ENCODE measurements around the gene B3GAT1. TPM values are rescaled to one million over a fixed set of nuclear protein-coding genes. Genes with fewer than 3 reads are reported as not detected.

B3GAT1 gene
- total RNA-seq, 2 donors from 2014 or later, result 0.09 to 0.23 TPM

GRCh38 chr11:134331354-134332188, 80.5 kb downstream of the B3GAT1 start, which contains the start of gene GLB1L2:
Gene GLB1L2, plus strand, starts transcription at chr11:134331988. Its CDS starts 74 bp downstream, at chr11:134332062.
- Mint-ChIP-seq H3K9me3 (no peaks in the 10 kb centered on the region), H3K36me3 (no peaks in the 10 kb centered on the region), H3K27ac (peak within 1 kb of the TSS in 1 of 2 donors; percentile 64)
- peak; percentile 95 to 96 for ATAC-seq
- DNase-seq (ENCODE audit: low spot score in 2 of 2), result peak; percentile 80 to 81

DNA sequence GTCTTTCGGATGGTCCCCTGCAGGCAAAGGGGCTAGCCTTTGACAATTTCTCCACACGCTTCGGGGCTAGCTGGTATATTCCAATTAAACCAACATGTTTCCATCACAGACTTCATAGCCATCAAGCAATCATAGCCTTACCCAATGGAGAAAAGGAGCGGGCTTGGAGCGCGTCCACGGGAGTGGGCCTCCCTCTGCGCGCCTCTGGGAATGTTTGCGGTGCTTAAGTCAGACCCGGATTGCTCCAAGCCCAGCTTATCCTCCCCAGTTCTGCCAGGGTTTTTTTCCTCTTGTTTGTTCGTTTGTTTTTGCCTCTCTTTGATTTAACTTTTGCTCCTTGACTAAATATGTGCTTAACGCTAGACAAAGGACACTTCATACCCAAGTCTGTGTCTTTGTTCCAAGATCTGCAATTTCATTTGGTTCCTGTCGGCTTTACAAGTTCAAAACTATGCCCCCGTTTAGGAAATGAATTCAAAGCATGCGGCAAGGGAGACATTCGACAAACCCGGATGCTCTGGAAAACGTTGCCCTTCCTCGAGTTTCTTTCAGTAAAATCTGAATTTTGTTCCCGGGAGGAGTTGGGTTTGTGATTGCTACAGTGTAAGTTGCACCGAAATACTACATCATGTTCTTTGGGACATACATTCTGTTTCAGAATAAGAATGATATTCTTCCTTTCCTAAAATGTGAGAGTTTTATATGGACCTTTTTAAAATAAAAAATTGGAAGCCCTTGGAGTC, 81.3 kb downstream of the B3GAT1 start:
- ATAC-seq (no peak), DNase-seq (ENCODE audit: low spot score in 2 of 2) (no peak)
- no peaks in the 10 kb centered on the region for H3K9me3 Mint-ChIP-seq
- no peaks in the 10 kb centered on the region for H3K36me3 Mint-ChIP-seq
- H3K27ac Mint-ChIP-seq, result peak overlapping the region in 1 of 2 donors; percentile 64

Other genes with a start within 250 kb of the B3GAT1 start
- gene NCAPD3, start 188.3 kb downstream of the B3GAT1 start, total RNA-seq, result 100 to 1,000 TPM in 1 of 2 donors, 10 to 100 TPM in 1; 93.7 to 169 TPM
- gene VPS26B, start 187.6 kb downstream of the B3GAT1 start, total RNA-seq, result 10 to 100 TPM; 38.5 to 39.2 TPM
- gene THYN1, start 158.9 kb downstream of the B3GAT1 start, total RNA-seq, result 10 to 100 TPM; 81.4 to 85.0 TPM
- gene ACAD8, start 158.7 kb downstream of the B3GAT1 start, total RNA-seq, result 10 to 100 TPM; 19.2 to 25.2 TPM
- gene GLB1L3, start 135.9 kb downstream of the B3GAT1 start, total RNA-seq, result 10 to 100 TPM in 1 of 2 donors, 1 to 10 TPM in 1; 7.3 to 19.3 TPM
- 1 to 10 TPM; 2.4 to 4.9 TPM for gene GLB1L2, start 80.3 kb downstream of the B3GAT1 start, total RNA-seq

Measured in activated naive CD4-positive, alpha-beta T cell treated with anti-CD3 and anti-CD28 coated beads, Interleukin-2, amount 50 U/mL, for 72 hours (primary cell).